Tibial nerve (tissue), 3 donors: Measurements from ENCODE around the gene OSCP1.

Experiments
- EP300 ChIP-seq, 2 donors: sonication (generic); formaldehyde crosslinking; IDR thresholded peaks; one replicate each; pipeline ENCODE4 v1.6.1; 2017; ENCODE audit warnings: antibody characterized with exemption in 2 of 2, mild to moderate bottlenecking in 1 of 2
- POLR2A ChIP-seq, 2 donors: fragments of 450-650 bp; IDR thresholded peaks; one replicate each; pipeline ENCODE4 v1.6.1; 2017; ENCODE audit warnings: antibody characterized with exemption in 2 of 2, mild to moderate bottlenecking in 2 of 2, moderate library complexity in 2 of 2

GRCh38 chr1:36493524-36493923 is 43.3 kb upstream of the OSCP1 start:
- TF ChIP-seq EP300 (IDR thresholded peaks at IDR 0.05) (no peak), POLR2A (IDR thresholded peaks at IDR 0.05) (no peak)
